Endothelial cell of umbilical vein (primary cell): Measurements from ENCODE around the gene FZR1. TPM values are rescaled to one million over a fixed set of nuclear protein-coding genes. Genes with fewer than 3 reads are reported as not detected.

Experiments used
- BruUV-seq: library from RNA; stranded (reverse); fragments of 400-500 nt; replicated peaks from 2 replicates; lab custom pipeline; 2021; lab: Mats Ljungman, UMichigan
- CTCF ChIA-PET: fragments of 300-600, 350-600 bp; sonication (Branson Sonifier 250); formaldehyde crosslinking; loops from one replicate; lab custom pipeline; 2021; ENCODE audit warnings: antibody characterized with exemption, inconsistent platforms; lab: Charles Lee
- POLR2A ChIA-PET: fragments of 300-600, 350-600 bp; sonication (Branson Sonifier 250); formaldehyde crosslinking; loops from one replicate; lab custom pipeline; 2021; ENCODE audit warnings: antibody characterized with exemption, inconsistent platforms; lab: Charles Lee
- DNase-seq: peaks from one replicate; pipeline ENCODE4 v3.0.0-alpha.2; 2011; ENCODE audit warnings: low read depth, low spot score
- FAIRE-seq: peaks from 2 replicates; lab custom pipeline; 2011; peaks lifted over from hg19 to GRCh38; lab: Jason Lieb, UNC
- H2AFZ ChIP-seq: 2 replicates; pipeline ENCODE4 v1.6.0; 2012; ENCODE audit warnings: low read depth, low read length, control low read depth, inconsistent platforms
- H3K27ac ChIP-seq: 2 replicates; pipeline ENCODE4 v1.5.1; 2011; ENCODE audit warnings: low read depth, mild to moderate bottlenecking, control low read depth, low read length, moderate library complexity; ENCODE audit not compliant: insufficient read depth
- H3K27me3 ChIP-seq, 2 experiments: 2 replicates each; pipeline versions ENCODE4 v1.6.0 to v1.6.1; 2011; ENCODE audit warnings: low read length in 2 of 2, mixed read lengths in 1 of 2; ENCODE audit not compliant: control insufficient read depth in 2 of 2, insufficient read depth in 2 of 2
- H3K36me3 ChIP-seq, 2 experiments: 2 replicates in 1 of 2; 3 replicates in 1 of 2; pipeline ENCODE4 v1.5.1; 2011; ENCODE audit warnings: low read length in 2 of 2, mild to moderate bottlenecking in 1 of 2, moderate library complexity in 1 of 2; ENCODE audit not compliant: control insufficient read depth in 2 of 2, insufficient read depth in 2 of 2; ENCODE audit errors: extremely low read depth in 1 of 2
- H3K4me1 ChIP-seq: 3 replicates; pipeline ENCODE4 v1.5.1; 2011; ENCODE audit warnings: mild to moderate bottlenecking, low read length; ENCODE audit not compliant: control insufficient read depth, insufficient read depth; ENCODE audit errors: extremely low read depth
- H3K4me2 ChIP-seq: 2 replicates; pipeline ENCODE4 v1.6.1; 2011; ENCODE audit warnings: low read length, control low read depth, mixed read lengths; ENCODE audit not compliant: insufficient read depth
- H3K4me3 ChIP-seq, 3 experiments: fragments of 200-600 bp in 1 of 3; sonication (generic), shearing (Covaris generic) in 1 of 3; replicated peaks in 1 of 3; 2 replicates each; pipeline ENCODE4 v1.5.1; 2011 to 2016; ENCODE audit warnings: control low read depth in 3 of 3, low read length in 3 of 3, mild to moderate bottlenecking in 2 of 3, inconsistent platforms in 1 of 3, low read depth in 1 of 3, moderate library complexity in 1 of 3; ENCODE audit not compliant: insufficient read depth in 1 of 3
- H3K79me2 ChIP-seq: 2 replicates; pipeline ENCODE4 v1.6.0; 2012; ENCODE audit warnings: low read length, inconsistent platforms; ENCODE audit not compliant: control insufficient read depth, insufficient read depth
- H3K9ac ChIP-seq: replicated peaks from 2 replicates; pipeline ENCODE3; 2011; ENCODE audit warnings: low read length, control low read depth; ENCODE audit not compliant: insufficient read depth; ENCODE audit errors: extremely low read depth
- H3K9me1 ChIP-seq: replicated peaks from 3 replicates; pipeline ENCODE4 v1.6.0; 2011; ENCODE audit warnings: mild to moderate bottlenecking, low read length; ENCODE audit not compliant: control insufficient read depth, insufficient read depth; ENCODE audit errors: extremely low read depth
- H3K9me3 ChIP-seq: replicated peaks from 2 replicates; pipeline ENCODE4 v1.5.1; 2012; ENCODE audit warnings: low read length, inconsistent platforms; ENCODE audit not compliant: control insufficient read depth, insufficient read depth
- H4K20me1 ChIP-seq: replicated peaks from 2 replicates; pipeline ENCODE3; 2011; ENCODE audit warnings: mild to moderate bottlenecking, low read length; ENCODE audit not compliant: control insufficient read depth, insufficient read depth; ENCODE audit errors: extremely low read depth
- CTCF ChIP-seq, 2 donors: IDR thresholded peaks; 1 replicate in 1 of 2; 2 replicates in 1 of 2; pipeline ENCODE4 v1.5.1; 2011; ENCODE audit warnings: low read length in 2 of 2, mild to moderate bottlenecking in 2 of 2, moderate library complexity in 2 of 2, control low read depth in 1 of 2, inconsistent platforms in 1 of 2, low read depth in 1 of 2; ENCODE audit not compliant: insufficient read depth in 1 of 2; ENCODE audit errors: extremely low read depth in 1 of 2
- EZH2 ChIP-seq: IDR thresholded peaks from 2 replicates; pipeline ENCODE4 v1.6.1; 2012; ENCODE audit warnings: borderline replicate concordance, low read depth, mild to moderate bottlenecking, moderate library complexity, low read length, inconsistent platforms; ENCODE audit not compliant: severe bottlenecking
- FOS ChIP-seq: IDR thresholded peaks from 2 replicates; pipeline ENCODE4 v1.6.1; 2011; ENCODE audit warnings: mild to moderate bottlenecking, low read length, moderate library complexity, borderline replicate concordance; ENCODE audit not compliant: insufficient read depth
- GATA2 ChIP-seq: IDR thresholded peaks from 2 replicates; pipeline ENCODE4 v1.7.0; 2011; ENCODE audit warnings: low read depth, mild to moderate bottlenecking, moderate library complexity, mixed read lengths, low read length; ENCODE audit not compliant: insufficient read length, insufficient read depth
- JUN ChIP-seq: IDR thresholded peaks from 2 replicates; pipeline ENCODE4 v1.6.1; 2011; ENCODE audit warnings: borderline replicate concordance, low read depth; ENCODE audit not compliant: insufficient read length, insufficient read depth
- MAX ChIP-seq: IDR thresholded peaks from 2 replicates; pipeline ENCODE4 v1.6.1; 2011; ENCODE audit not compliant: insufficient read depth, insufficient read length
- MYC ChIP-seq: IDR thresholded peaks from one replicate; pipeline ENCODE4 v1.6.1; 2011; ENCODE audit warnings: mild to moderate bottlenecking, low read depth, low read length
- POLR2A ChIP-seq: IDR thresholded peaks from 2 replicates; pipeline ENCODE4 v1.6.1; 2012; ENCODE audit warnings: low read depth, mild to moderate bottlenecking, control low read depth, low read length
- POLR2AphosphoS5 ChIP-seq: IDR thresholded peaks from 2 replicates; pipeline ENCODE4 v1.6.1; 2012; ENCODE audit warnings: low read depth, mild to moderate bottlenecking, control low read depth, low read length, moderate library complexity; ENCODE audit not compliant: insufficient read depth
- dilution Hi-C: fragments of 300-500 bp; cut with MboI; formaldehyde crosslinking; loops from one replicate; pipeline ENCODE4 v1.15.0; 2019; ENCODE audit warnings: low sequenced_read_pairs; ENCODE audit not compliant: extremely low pct_ligation_motif_present
- intact Hi-C: fragments of 100-400 bp; cut with micrococcal nuclease; formaldehyde crosslinking; loops from one replicate; pipeline ENCODE4 v1.10.0; 2022
- polyA plus RNA-seq, 4 experiments: library from polyadenylated mRNA; depleted of rRNA in 3 of 4; stranded (reverse) in 3 of 4; unstranded in 1 of 4; fragments of >200 nt; gene quantifications; 2 replicates each; pipeline versions ENCODE4 v1.2.1 to v1.2.3, GENCODE V29; 2011 to 2012; ENCODE audit warnings: missing spikeins in 1 of 4
- total RNA-seq: library from RNA; stranded (reverse); gene quantifications from 2 replicates; pipeline ENCODE4 v1.2.3, GENCODE V29; 2021

Gene FZR1
- total and polyA plus RNA-seq, 2 donors (not counting 3 experiments of a cell fraction or from before 2014, with no cell fraction given): 35.9 to 60.4 TPM

- Histone ChIP-seq H3K27me3 (peaks cover 3 to 11% of the 10 kb centered on the region in 2 experiments), H3K4me2 (no peak within 1 kb of the TSS), H3K79me2 (no peaks in the 10 kb centered on the region), H3K9ac (no peak within 1 kb of the TSS), H4K20me1 (no peaks in the 10 kb centered on the region), H3K9me1 (no peaks in the 10 kb centered on the region), H2AFZ (no peak within 1 kb of the TSS), H3K4me1 (no peaks in the 10 kb centered on the region), H3K9me3 (no peaks in the 10 kb centered on the region), H3K4me3 (no peak within 1 kb of the TSS), H3K27ac (no peak within 1 kb of the TSS), H3K36me3 (no peaks in the 10 kb centered on the region)
- ChIA-PET CTCF (interaction anchor here (0.7 to 6.2 kb wide), 6 partner anchors 10 to 180 kb away, joined by 4 to 147 read pairs (median 13); no protein-coding TSS in a partner anchor), POLR2A (no interaction called here)
- no peak for TF ChIP-seq MAX
- no peak for TF ChIP-seq CTCF (IDR thresholded peaks at IDR 0.05; ENCODE audit: extremely low read depth in 1 of 2, insufficient read depth in 1 of 2, low read depth in 1 of 2, low read length in 2 of 2)
- TF ChIP-seq FOS: no peak
- no peak for TF ChIP-seq MYC
- no peak for TF ChIP-seq POLR2A
- TF ChIP-seq JUN: no peak
- TF ChIP-seq GATA2: no peak
- no peak for TF ChIP-seq POLR2AphosphoS5
- no peak for TF ChIP-seq EZH2
- intact Hi-C loops: no loop called here
- dilution Hi-C loops: no loop called here
- DNase-seq (no peak), FAIRE-seq (no peak)
- no TSS peak for BruUV-seq
These were observed 22.9 kb upstream of the FZR1 start, which contains the start of gene SMIM44 for GRCh38 chr19:3483226-3483628. Gene SMIM44 (minus strand): TSS chr19:3483441. CDS start chr19:3483403, 38 bp downstream.
